HepG2 (cell line): ENCODE data around the gene CPAMD8. TPM values are rescaled to one million over a fixed set of nuclear protein-coding genes. Genes with fewer than 3 reads are reported as not detected.
A peak's percentile ranks its signal among the peaks of the same experiment; 100 is the strongest.

Experiments
- ATAC-seq: fragments of 200-7000 bp; cut with Tn5 transposase; 3 replicates; pipeline ENCODE4 v1.9.1; 2020; ENCODE audit warnings: mild to moderate bottlenecking, moderate library complexity
- BruUV-seq: library from RNA; stranded (reverse); fragments of 400-500 nt; replicated peaks from 2 replicates; lab custom pipeline; 2021; lab: Mats Ljungman, UMichigan
- CTCF ChIA-PET: fragments of 300-600 bp; formaldehyde crosslinking; extraction: SDS; loops from one replicate; lab custom pipeline; 2021; ENCODE audit warnings: low total read pairs, inconsistent platforms, low intra/inter-chr PET ratio; lab: Yijun Ruan, JAX
- POLR2A ChIA-PET: fragments of 350-600 bp; sonication (Branson Sonifier 250); formaldehyde crosslinking; loops from one replicate; lab custom pipeline; 2020; ENCODE audit warnings: antibody characterized with exemption, inconsistent platforms; lab: Yijun Ruan, JAX
- DNase-seq: peaks from one replicate; pipeline ENCODE4 v3.0.0-alpha.2; 2015; ENCODE audit warnings: low spot score
- FAIRE-seq: peaks from 3 replicates; lab custom pipeline; 2011; peaks lifted over from hg19 to GRCh38; lab: Jason Lieb, UNC
- H2AFZ ChIP-seq: one replicate; pipeline ENCODE4 v1.6.1; 2011; ENCODE audit warnings: low read length, inconsistent platforms
- H3K27ac ChIP-seq: fragments of 300-600 bp; 3 replicates; pipeline ENCODE4 v1.8.0; 2011; ENCODE audit warnings: mixed run types, mild to moderate bottlenecking, mixed read lengths, low read length, inconsistent platforms; ENCODE audit not compliant: insufficient read depth; ENCODE audit errors: extremely low read length
- H3K27me3 ChIP-seq, 2 experiments: fragments of 200-600 bp in 1 of 2; 2 replicates in 1 of 2; 3 replicates in 1 of 2; pipeline versions ENCODE4 v1.6.0 to v1.8.0; 2011; ENCODE audit warnings: low read length in 2 of 2, mild to moderate bottlenecking in 2 of 2, moderate library complexity in 2 of 2, inconsistent platforms in 1 of 2; ENCODE audit not compliant: insufficient read depth in 2 of 2, control insufficient read depth in 1 of 2
- H3K36me3 ChIP-seq, 2 experiments: fragments of 200-600 bp in 1 of 2; replicated peaks in 1 of 2; 2 replicates in 1 of 2; 3 replicates in 1 of 2; pipeline versions ENCODE4 v1.5.1 to v1.8.0; 2011; ENCODE audit warnings: low read length in 2 of 2, inconsistent platforms in 1 of 2; ENCODE audit not compliant: insufficient read depth in 2 of 2, control insufficient read depth in 1 of 2
- H3K4me1 ChIP-seq: 2 replicates; pipeline ENCODE4 v1.5.1; 2012; ENCODE audit warnings: low read length, inconsistent platforms; ENCODE audit not compliant: insufficient read depth
- H3K4me2 ChIP-seq: 2 replicates; pipeline ENCODE4 v1.6.0; 2011; ENCODE audit warnings: low read depth, low read length, inconsistent platforms
- H3K4me3 ChIP-seq, 3 experiments: fragments of 200-600 bp in 1 of 3; sonication (generic), shearing (Covaris generic) in 1 of 3; replicated peaks in 1 of 3; 2 replicates each; pipeline ENCODE4 v1.5.1; 2011 to 2016; ENCODE audit warnings: low read length in 3 of 3, inconsistent platforms in 2 of 3, low read depth in 2 of 3, mild to moderate bottlenecking in 2 of 3, control low read depth in 1 of 3, mixed read lengths in 1 of 3; ENCODE audit not compliant: insufficient read depth in 1 of 3
- H3K79me2 ChIP-seq: one replicate; pipeline ENCODE4 v1.6.1; 2011; ENCODE audit warnings: low read length, inconsistent platforms; ENCODE audit not compliant: insufficient read depth
- H3K9ac ChIP-seq: 2 replicates; pipeline ENCODE4 v1.6.0; 2011; ENCODE audit warnings: mild to moderate bottlenecking, low read depth, low read length, inconsistent platforms; ENCODE audit not compliant: insufficient read depth
- H3K9me3 ChIP-seq: 2 replicates; pipeline ENCODE4 v1.5.1; 2012; ENCODE audit warnings: mild to moderate bottlenecking, low read length
- H4K20me1 ChIP-seq: 2 replicates; pipeline ENCODE4 v1.6.0; 2011; ENCODE audit warnings: inconsistent platforms, mild to moderate bottlenecking, low read length, moderate library complexity; ENCODE audit not compliant: insufficient read depth
- AKAP8 ChIP-seq: sonication (generic); formaldehyde crosslinking; IDR thresholded peaks from 2 replicates; pipeline ENCODE4 v1.5.1; 2020; ENCODE audit warnings: mild to moderate bottlenecking, missing genetic modification reagents
- CCDC6 ChIP-seq: sonication (generic); formaldehyde crosslinking; IDR thresholded peaks from 2 replicates; pipeline ENCODE4 v1.8.1; 2022; ENCODE audit warnings: mild to moderate bottlenecking, missing genetic modification reagents, moderate library complexity
- HDAC1 ChIP-seq: sonication (generic); formaldehyde crosslinking; IDR thresholded peaks from 2 replicates; pipeline ENCODE4 v1.5.1; 2020; ENCODE audit warnings: mild to moderate bottlenecking, missing genetic modification reagents
- HHEX ChIP-seq: IDR thresholded peaks from 2 replicates; pipeline ENCODE4 v1.6.1; 2016; ENCODE audit warnings: control low read depth
- RXRA ChIP-seq: sonication (generic); formaldehyde crosslinking; IDR thresholded peaks from 2 replicates; pipeline ENCODE4 v1.5.1; 2020; ENCODE audit warnings: missing genetic modification reagents
- THRA ChIP-seq: sonication (generic); formaldehyde crosslinking; IDR thresholded peaks from 2 replicates; pipeline ENCODE4 v1.4.0; 2020; ENCODE audit warnings: missing genetic modification reagents, borderline replicate concordance
- ZBTB39 ChIP-seq: sonication (generic); formaldehyde crosslinking; IDR thresholded peaks from 2 replicates; pipeline ENCODE4 v1.5.0; 2020; ENCODE audit warnings: missing genetic modification reagents
- ZNF503 ChIP-seq: sonication (generic); formaldehyde crosslinking; IDR thresholded peaks from 2 replicates; pipeline ENCODE4 v1.4.0; 2020; ENCODE audit warnings: missing genetic modification reagents
- WGBS: methylation state at CpG from one replicate; pipeline ENCODE4 v1.1.6; 2017; ENCODE audit warnings: low lambda C conversion rate; 5-methylcytosine and 5-hydroxymethylcytosine counted together
- in situ Hi-C: cut with HindIII; loops from 2 replicates; pipeline ENCODE4 v1.10.0; 2017; ENCODE audit warnings: low pct_unique_long_range_greater_than_20kb; ENCODE audit not compliant: extremely low pct_ligation_motif_present
- intact Hi-C: fragments of 100-400 bp; cut with micrococcal nuclease; formaldehyde crosslinking; loops from one replicate; pipeline ENCODE4 v1.10.0; 2022; ENCODE audit not compliant: unreplicated experiment
- polyA plus RNA-seq, 8 experiments: library from polyadenylated mRNA; depleted of rRNA in 3 of 8; stranded (reverse) in 7 of 8; unstranded in 1 of 8; fragments of >200 nt; fragmentation: Illumina TruSeq in 4 of 8; extraction: Trizol in 4 of 8; gene quantifications; 2 replicates each; pipeline versions ENCODE4 v1.2.1 to v1.2.3, GENCODE V29; 2011 to 2016; ENCODE audit warnings: low read depth in 4 of 8, missing spikeins in 1 of 8, mixed read lengths in 1 of 8; ENCODE audit not compliant: insufficient read depth in 1 of 8
- total RNA-seq, 5 experiments: library from RNA; depleted of rRNA; stranded (reverse); fragments of >200 nt; fragmentation: Illumina TruSeq; extraction: Trizol; gene quantifications; 2 replicates each; pipeline ENCODE4 v1.2.3, GENCODE V29; 2016; ENCODE audit warnings: low read depth in 1 of 5

Gene CPAMD8
- total and polyA plus RNA-seq, 2 of the 13 experiments (the other 11 are each of a cell fraction or from before 2014, with no cell fraction given) = 0.29 to 0.34 TPM

- POLR2A ChIA-PET = no interaction called here
- H3K4me3 ChIP-seq = peak overlapping the region in 2 of 3 experiments; percentile 12 to 55; a peak in 2 of 6 replicates
These were observed 132.5 kb downstream of the CPAMD8 start for GRCh38 chr19:16894080-16894479.

More at GRCh38 chr19:16894080-16894479, 132.5 kb downstream of the CPAMD8 start:
- Histone ChIP-seq H4K20me1 (no peaks in the 10 kb centered on the region), H3K27me3 (peaks cover 4 to 45% of the 10 kb centered on the region in 2 experiments; a peak in 4 of 5 replicates), H3K36me3 (no peaks in the 10 kb centered on the region), H3K4me1 (peaks cover 45% of the 10 kb centered on the region), H3K9ac (peak overlapping the region; percentile 43; the same call in 1 of the 2 replicates), H2AFZ (peak overlapping the region; percentile 54), H3K79me2 (no peaks in the 10 kb centered on the region), H3K9me3 (no peaks in the 10 kb centered on the region), H3K4me2 (peak overlapping the region; percentile 77), H3K27ac (no peak overlapping the region)
- no TSS peak for BruUV-seq
- DNase-seq (no peak), ATAC-seq (no peak), FAIRE-seq (no peak)
- intact Hi-C loops (no loop called here), in situ Hi-C loops (no loop called here)
- CTCF ChIA-PET = no interaction called here
- TF ChIP-seq ZNF503 (no peak), THRA (no peak), AKAP8 (CRISPR knock-in tag) (no peak), HDAC1 (CRISPR knock-in tag) (0 out of 2 replicates have a peak, but pooled peaks have one; percentile 3), ZBTB39 (CRISPR knock-in tag) (no peak), RXRA (no peak), HHEX (CRISPR knock-in tag) (no peak), CCDC6 (CRISPR knock-in tag) (no peak)
- no CpG with 5 or more reads among the region's 7 CpGs for WGBS
